Activated naive CD4-positive, alpha-beta T cell treated with Interleukin-2 at 50 U/mL for 16 hours (primary cell): Measurements from ENCODE around the gene ESRRB.

Source experiments
- DNase-seq: peaks from one replicate; pipeline ENCODE4 v3.0.0-alpha.2; 2020

The ESRRB gene

DNA sequence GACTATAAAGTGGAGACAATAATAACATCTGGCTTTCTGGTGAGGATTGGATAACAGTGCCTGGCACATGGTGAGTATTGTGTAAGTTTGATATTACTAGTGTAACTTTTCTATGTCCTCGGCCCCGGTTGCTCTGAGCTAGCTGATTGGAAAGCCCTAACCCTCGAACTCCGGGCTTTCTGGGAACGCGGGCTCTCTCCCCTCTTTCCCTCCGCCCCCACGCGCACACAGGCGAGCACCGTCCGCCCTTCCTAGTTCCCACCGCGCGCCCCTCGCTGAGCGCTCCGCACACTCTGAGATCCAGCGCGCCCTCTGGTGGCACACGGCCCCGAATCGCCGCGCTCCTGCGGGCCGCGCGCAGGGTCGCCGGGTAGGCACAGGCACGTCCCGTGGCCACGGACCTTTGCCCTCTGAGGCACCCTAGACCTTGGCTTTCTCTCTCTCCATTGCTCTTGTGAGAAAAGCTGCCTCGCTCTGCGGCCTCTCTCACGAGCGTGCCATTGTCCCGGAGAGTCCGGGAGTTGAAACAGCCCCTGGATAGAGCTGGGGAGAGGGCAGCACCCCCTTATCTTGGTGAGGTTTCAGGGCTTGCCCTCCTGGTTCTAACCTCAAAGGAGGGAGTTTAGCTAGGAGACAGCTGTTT is 23.2 kb upstream of the ESRRB start:
- peak; percentile 51 for DNase-seq

DNA sequence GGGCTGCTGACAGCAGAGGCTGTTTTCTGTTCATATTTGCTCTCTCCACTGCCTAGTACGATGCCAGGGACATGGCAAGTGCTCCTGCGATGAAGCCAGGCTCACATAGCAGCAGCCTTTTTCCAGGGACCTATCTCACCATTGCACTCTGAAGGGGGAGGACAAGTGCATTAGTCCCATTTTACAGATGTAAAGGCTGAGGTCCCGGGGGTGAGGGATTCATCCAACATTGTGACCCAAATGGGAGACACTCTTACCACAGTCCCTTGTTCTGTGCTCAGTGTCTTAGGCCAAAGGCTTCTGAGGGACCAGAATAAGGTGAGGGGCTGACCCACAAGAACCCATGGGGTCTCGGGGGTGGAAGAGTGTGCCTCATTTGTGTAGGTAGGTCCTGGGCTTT is 21.6 kb upstream of the ESRRB start:
- DNase-seq: no peak

DNA sequence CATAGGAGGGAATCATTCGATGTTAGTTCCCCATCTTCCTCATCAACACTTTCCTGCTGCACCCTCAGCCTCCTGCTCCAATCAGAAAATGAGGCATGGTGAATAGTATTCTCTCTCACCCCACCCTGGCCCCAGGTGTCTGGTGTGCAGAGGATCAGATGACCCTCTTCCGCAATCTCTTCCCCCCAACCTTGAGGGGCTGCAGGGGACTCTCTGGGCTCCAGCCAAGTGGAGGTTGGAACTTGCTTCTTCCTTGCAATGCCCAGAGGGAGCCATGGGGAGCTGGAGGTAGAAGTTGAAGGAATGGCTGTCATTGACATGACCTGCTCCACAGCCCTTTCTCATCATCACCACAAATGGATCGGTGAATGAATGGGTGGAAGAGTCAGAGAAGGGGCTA is 20.2 kb upstream of the ESRRB start:
- DNase-seq: no peak

DNA sequence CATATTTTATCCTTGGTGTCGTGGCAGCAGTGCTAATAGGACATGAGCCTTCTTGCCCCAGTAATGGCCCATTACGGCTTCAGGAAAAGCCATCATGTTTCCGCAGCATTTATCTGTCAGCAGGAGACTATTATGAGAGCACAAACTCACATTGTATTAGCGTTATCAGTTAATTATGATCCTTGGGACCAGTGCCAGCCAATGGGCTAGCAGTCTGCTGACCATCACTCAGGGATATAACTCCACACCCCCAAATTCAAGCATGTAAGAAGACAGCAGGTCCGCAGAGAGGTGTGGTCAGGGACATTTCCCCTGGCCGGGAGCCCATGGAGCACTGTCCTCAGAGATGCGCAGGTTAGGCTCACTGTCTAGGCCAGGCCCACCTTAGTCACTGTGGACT is 4.9 kb upstream of the ESRRB start:
- no peak for DNase-seq

DNA sequence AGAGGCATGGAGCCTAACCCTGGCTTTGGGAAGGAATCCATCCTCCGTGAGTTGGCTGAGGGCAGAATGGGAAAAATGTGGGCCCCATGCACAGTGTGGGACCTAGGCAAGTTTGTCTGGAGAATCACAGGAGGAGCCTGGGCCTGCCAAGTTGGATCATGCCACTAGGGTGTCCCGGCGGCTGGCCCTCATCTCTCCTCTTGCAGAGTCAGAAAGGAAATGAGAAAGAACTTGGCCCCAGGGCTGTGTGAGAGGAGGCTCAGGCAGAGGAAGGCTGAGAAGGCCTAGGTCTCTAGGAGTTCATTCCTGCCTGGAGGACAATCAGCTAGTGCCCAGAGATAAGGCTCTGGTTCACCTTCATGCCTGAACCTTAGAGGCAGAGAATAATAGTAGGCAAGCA is 2.5 kb upstream of the ESRRB start:
- DNase-seq: no peak

DNA sequence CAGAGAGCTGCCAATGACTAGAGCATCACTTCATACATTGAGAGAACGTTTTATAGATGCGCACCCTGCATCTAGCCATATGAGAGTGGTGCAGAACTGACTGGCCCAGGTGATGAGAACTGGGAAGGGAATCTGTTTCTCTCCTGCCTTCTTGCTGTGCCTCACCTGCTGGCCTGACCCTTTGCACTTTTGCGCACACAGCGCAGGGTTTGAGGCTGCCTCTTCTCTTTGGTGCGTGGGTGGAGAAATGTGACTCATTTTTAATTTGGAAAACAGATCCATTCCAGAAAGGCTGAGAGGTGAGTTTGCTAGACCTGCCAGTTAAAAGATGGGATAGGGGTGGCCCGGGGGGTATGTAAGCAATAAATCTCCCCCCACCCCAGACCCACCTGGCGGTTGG is 453 bp upstream of the ESRRB start:
- no peak for DNase-seq

DNA sequence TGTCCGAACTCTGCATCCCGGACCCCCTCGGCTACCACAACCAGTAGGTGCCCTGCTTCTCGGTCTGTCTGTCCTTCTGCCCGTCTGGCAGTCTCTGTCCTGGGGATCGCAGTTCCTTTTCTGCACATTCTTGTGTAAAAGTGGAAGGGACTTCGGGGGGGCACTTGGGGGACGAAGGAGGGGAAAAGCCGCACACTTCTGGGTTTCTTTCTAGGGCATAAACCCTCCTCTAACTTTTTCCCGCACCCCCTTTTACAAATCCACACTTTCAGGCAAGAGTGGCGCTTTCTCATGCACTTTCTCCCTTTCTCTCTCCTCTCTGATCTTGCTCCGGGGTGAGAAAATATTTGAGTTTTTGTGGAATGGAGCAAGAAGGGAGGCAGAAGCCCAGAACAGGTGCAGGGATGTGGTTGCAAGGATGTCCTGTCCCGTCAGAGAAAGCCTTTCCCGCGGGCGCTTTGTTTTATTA is 506 bp downstream of the ESRRB start:
- DNase-seq: no peak

DNA sequence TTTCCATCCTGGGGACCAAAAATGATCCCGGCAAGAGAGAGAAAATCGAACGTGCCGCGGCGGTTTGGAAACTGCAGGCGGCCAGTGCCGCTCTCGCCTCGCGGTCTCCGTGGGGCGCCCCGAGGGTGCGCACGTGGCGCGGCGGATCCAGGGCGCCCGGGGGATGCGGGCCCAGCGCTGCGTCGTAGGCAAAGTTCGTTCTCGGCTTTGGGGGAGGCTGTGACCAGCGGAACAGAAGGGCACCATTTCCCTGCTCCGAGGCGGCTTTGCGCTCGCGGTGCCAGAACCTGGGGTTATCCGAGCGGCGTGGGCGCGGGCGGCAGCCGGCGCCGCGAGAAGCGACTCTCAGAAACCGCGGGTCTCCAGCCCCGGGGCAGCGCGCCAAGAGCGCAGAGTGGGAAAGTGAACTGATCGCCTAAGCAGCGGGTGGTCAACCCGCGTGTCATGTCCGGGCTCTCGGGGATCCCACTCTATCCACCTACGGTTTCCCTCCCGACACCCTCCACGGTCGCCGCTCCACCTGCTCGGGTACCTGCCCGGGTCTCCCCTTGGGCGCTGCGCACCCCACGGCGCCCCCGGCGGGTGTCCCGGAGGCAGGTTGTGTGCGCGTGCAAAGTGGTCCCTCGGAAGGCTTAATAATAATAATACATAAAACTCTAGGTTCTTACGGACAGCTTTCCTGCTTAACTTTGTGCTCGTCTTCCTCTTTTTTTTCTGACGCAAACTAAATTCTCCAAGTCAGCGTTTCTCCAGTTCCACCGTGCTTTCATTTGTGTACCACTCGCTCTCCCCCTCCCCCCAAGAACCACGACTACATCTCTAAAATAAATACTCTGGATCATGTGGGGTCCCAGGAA is 1.2 kb downstream of the ESRRB start:
- no peak for DNase-seq

DNA sequence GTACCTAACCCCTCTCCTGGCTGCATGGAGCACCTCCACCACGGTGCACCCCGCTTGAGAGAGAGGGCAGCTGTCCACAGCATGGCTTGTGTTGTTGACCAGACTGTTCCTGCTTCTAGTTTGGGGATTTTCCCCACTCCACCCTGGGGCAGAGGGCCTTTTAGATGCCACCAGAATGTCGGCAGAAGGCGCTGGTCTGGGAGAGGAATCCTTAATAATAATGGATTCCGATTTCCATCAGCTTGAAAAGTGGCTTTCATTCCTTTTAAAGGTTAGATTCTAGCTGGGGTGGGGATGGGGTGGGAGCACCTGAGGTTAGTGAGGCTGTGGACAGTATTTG is 1.8 kb downstream of the ESRRB start:
- DNase-seq: no peak

DNA sequence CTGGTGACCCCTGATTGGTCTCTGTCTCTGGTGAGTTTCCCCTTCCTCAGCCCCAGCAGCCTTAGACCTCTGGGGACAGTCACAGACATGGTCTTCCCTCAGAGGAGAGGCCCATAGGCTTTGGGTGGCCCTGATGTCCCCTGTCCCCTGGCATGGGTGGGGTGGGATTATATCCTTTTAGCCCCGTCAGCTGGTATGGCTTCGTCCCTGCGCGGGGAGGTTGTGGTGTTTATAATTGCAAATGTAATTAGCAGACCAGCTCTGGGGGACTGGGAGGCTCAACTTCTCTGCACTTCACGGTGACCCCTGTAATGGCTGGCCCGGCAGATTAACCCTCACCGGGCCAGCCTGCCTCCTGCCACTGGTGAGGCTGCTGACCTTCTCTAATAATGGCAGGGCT is 5.1 kb downstream of the ESRRB start:
- DNase-seq: no peak

DNA sequence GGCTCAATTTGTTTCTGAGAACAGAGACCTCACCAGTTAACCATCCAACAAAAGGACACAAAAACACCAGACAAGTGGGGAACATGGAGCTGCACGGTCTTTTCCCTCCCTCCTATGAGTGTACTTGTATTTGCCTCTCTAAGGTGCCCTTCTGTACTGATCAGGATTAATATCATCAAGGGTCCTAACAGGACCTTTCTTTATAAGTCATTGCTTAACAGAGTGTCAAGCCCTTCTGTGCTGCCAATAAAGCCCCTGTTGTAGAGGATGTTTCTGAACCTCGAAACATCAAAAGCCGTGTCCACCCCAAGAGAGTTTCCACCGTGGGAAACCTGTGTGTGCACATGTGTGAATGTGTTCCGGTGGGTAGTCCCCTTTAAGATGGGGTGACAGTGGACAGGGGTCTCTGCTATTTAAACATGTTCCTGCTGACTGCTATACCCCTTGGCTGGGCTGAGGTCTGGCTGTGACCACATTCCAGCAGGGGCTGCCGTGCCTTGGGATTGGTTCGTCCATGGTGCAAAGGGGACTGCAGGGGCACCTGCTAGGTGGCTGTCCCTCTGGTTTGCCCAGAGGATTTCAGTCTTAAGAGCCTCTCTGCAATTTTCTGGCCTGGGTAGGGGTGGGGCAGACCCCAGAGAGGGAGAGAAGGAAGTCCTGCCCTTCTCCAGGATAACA is 6.0 kb downstream of the ESRRB start:
- DNase-seq: no peak

DNA sequence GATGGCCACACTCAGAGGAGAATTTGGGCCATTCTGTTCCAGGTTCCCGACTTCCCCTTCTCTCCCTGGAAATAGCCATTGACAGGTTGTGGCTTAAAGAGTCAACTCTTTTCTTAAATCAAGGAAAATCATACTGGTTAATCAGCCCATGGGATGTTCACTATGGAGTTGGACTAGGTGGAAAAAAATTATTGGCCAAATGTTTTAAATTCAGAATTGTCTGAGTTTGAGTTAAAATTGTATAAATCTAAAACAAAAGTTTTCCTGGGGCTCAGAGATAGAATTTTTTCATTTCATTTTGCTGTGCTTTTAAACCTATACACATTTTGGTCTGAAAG is 6.5 kb downstream of the ESRRB start:
- DNase-seq: no peak

DNA sequence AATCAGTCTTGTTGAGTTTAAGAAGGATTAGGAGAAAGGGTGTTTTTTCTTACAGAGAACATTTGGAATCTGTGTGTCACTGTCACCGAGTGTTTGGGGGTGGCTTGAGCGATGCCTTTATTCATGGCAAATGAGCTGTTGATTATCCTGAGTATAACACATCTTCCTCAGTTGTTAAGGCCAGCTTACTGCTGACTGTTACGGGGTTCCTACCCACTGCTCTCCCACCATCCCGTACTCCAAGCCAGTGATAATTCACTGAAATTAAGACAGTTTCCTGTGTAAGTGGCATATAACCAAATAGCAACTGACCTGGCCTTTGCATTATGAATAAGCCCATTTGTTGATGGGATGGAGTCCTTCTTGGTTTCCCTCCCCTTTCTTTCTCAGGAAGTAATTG is 9.5 kb downstream of the ESRRB start:
- DNase-seq: no peak

DNA sequence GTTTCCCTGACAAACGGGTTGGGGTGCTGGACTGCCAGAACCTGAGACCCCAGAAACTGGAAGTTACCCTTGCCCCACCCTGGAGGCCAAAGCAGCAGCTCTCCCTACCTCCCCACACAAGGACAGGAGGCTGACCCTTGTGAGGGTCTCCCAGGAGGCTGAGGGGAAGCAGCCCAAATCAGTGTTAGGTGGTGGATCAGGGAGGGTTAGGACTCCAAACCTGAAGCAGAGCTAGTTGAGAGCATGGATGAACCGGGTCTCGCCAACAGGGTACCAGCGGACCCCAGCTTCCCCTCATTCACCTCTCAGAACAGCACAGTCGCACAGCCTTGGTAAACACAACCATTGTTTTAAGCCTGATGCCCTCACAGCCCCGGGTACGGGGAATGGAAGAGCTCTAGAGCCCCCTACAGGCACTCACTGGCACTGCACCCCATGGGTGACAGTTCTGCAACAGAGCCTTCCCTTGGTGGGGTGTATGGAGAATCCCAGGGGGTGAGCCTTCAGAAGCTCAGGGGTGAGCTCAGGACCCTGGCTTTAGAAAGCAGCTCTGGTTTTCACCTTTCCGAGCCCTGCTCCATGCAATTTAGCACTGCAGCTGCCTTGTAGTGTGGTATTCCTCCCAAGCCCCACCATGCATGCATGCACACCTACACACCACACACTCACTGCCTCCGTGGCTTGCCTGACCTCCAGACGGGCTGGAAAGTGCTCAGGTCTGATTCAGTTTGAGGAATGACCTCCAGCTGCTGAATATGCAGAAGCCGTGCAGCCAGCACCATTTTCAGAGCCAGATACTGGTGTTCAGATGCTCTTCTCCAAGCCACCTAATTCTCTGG is 11.2 kb downstream of the ESRRB start:
- peak; percentile 57 for DNase-seq

DNA sequence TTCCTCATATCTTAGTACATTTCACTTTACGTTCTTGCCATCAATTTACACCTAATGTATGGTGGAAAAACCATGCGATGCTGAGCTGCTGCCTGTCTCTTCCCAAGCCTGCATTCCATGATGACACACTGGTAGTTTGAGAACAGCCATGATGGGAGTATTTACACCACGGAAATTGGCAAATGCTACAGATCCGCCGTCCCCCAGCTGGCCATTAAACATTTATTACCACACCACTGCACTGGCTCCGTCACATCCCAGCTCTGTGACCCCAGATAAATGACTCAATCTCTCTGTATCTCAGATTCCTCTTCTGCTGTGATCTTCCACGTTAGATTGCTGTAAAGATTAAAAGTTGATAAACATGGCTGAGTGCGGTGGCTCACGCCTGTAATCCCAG is 13.9 kb downstream of the ESRRB start:
- no peak for DNase-seq

DNA sequence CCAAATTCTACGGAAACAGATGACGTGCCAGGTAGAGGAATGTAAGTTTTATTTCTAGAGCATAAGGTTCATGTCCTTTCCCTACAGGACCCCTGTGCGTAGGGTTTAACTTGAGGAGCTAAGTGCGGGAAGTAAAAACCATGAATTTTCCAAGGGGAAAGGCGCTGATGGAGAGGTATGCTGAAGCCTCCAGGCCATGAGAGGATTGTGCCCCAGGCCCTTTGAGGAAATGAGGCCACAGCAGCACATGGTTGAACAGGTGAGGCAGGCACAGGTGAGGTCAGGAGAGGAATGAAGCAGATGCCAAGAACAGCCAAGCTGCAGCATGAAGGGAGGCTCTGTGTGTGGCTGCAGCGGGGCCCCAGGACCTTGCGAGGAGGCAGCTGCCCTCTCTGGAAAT is 14.7 kb downstream of the ESRRB start:
- DNase-seq: no peak

DNA sequence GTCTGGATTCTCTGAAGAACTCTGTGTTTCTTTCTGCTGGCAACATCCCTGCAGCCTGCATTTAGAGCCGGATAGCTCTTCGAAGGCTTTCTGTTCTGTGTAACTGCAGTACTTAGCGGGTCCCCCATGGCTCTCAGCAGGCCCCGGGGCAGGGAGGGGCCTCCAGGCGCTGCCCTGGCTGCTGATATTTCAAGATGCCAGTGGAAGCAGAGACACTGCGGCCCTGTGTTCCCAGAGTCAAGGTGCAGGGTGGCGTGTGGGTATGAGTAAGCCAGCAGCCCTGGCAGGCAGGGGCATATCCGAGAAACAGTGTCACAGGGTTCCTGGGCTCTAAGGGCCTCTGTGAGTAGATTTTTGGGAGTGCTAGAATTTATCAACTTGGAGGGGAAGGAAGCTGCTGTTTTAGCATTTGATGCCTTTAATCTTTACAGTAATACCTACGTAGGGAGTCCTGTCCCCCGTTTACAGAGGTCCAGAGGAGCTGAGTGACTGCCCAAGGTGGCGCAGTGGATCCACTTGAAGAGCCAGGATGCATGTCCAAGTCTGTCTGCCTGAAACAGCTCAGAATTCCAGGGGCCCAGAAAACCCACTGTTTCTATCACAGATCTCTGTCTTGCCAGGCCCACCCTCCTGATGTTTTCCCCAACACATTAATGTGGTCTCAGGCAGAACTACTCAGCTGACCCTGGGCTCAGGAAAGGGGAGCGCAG is 16.2 kb downstream of the ESRRB start:
- DNase-seq: no peak

DNA sequence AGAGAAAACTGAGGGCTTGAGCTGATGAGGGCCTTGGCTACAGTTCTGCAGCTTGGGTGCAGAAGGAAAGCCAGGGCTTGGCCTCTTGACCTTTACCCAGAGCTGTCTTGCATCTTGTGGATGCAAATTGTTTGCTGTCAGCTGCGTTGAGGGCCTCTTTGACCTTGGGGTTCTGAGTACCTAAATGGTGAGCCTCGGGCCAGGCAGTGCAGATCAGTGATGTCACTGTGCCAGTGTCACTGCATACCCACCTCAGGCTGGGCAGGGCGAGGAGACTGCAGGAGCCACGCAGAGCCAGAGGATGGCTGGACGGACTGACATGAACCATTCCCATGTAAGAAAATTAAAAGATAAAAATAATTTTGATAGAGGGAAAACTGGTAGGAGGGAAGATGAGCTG is 18.6 kb downstream of the ESRRB start:
- no peak for DNase-seq

DNA sequence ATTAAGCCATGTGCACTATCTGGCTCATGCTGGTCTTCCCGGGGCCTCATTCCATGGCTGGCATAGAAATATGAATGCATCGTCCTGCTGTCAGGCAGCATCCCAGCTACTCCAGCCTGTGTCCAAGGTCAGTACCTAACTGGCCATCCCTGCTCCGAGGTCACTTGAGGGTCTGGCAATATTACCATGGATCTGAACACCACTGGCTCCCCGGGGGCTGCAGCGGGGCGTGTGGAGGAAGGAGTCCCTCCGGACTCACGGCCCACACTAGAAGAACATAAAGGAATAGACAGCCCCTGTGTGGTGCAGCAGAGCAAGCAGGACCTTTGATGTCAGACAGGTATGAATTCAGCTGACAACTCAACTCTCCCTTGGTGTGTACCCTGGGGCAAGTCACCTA is 19.2 kb downstream of the ESRRB start:
- DNase-seq: no peak

DNA sequence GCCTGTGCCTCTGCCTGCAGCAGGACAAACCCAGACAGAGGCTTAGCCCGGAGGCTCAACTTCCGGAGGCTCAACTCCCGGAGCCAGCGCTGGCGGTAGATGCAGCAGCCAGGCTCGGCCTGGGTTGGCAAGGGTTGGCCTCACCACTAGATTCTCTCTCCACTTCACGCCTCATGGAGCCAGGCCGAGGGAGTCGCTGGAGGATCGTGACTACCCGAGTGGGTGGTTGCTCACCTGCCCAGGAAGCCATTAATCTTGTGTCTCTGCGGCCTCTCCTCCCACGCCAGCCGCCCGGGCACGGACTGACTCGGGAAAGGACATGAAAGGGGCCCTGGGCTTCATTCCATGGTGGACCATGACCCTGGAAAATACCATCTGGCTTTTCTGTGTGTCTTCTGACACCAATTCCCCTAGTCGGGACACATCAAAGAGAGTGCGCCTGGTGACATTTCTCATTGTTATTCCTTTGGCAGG is 20.8 kb downstream of the ESRRB start:
- no peak for DNase-seq

DNA sequence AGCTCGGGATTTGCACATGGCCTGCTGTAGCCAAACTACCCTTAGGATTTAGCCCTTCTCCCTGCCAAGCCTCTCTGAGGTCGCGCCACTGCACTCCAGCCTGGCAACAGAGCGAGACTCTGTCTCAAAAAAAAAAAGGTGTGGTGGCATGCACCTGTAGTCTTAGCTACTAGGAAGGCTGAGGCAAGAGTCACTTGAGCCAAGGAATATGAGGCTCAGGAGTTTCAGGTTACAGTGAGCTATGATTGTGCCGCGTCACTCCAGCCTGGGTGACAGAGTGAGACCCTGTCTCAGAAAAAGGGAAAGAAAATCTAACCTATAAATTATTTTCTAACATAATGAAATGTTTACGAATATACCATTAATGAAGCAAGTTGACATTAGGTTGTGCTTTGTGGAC is 29.7 kb downstream of the ESRRB start:
- no peak for DNase-seq

DNA sequence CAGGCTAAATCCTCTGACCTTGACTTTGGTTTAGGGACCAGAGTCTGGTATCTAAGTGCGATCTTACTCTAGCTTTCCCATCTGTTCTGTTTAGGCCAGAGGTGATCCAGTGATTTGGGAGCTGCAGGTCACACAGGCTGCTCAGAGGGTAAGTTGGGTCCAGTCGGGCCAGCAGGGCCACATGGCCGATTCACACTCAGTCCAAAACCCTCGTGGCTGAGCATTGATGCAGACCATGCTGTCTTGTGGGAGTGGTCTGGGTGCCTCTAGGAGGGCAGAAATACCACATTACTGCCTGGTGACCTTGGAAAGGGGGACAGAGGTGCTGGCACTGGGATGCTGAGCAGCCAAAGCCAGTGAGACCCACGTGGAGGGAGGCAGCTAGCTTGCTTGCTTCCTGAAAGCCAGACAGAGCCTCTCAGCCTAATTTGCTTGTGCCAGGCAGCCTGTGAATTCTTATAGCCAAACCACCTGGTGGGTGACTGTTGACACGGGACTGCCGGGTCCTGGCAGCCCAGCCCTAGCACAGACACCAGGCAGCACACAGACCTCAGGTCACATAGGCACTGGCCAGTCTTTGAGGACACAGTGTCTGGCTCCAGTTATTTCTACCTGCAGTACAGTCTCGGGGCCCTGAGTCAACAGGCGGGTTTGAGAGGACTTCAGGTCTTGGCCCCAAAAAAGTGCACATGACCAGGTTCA is 31.7 kb downstream of the ESRRB start:
- no peak for DNase-seq
